ENCODE results near the gene GRIK3.

DNA sequence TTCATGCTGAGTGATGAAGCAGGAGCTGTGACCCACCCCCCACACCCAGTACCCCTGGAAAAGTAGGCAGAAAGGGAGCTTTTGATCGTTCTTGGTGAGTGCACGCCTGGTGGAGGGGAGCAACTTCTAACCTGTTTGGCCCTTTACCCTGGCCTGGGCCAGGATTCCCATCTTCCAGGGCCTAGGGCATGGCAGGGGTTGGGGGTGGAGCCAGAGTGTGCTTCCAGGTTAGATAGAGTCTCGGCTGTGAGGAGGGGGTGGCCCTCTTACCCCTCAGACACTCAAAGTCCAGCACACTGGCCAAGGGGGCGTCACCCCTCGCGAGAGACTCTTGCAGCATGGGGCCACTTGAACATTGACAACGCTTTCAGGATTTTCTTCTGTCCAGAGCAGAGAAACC is 236.6 kb downstream of the GRIK3 start:
- no peak for TF ChIP-seq POLR2A (IDR thresholded peaks at IDR 0.05; ENCODE audit: low read depth, low read length)
- TF ChIP-seq POLR2AphosphoS5 (IDR thresholded peaks at IDR 0.05; ENCODE audit: low read depth, low read length), result no peak
- no peak for TF ChIP-seq TAF1 (IDR thresholded peaks at IDR 0.05; ENCODE audit: borderline replicate concordance, low read depth, low read length)

All from GM12892 (cell line).